Karpas-422 (cell line): ENCODE data around the gene LUC7L3. TPM values are rescaled to one million over a fixed set of nuclear protein-coding genes. Genes with fewer than 3 reads are reported as not detected.
A peak's percentile ranks its signal among the peaks of the same experiment; 100 is the strongest.

Experiments
- DNase-seq: peaks from one replicate; pipeline ENCODE4 v3.0.0-alpha.2; 2015
- H2AFZ ChIP-seq: fragments of 200-600 bp; sonication (generic); 2 replicates; pipeline ENCODE4 v1.6.1; 2014; ENCODE audit warnings: antibody characterized with exemption, low read length, mixed read lengths
- H3K27ac ChIP-seq: fragments of 200-600 bp; sonication (generic); 2 replicates; pipeline ENCODE4 v1.5.1; 2014; ENCODE audit warnings: mild to moderate bottlenecking, low read length, moderate library complexity
- H3K27me3 ChIP-seq: fragments of 200-600 bp; sonication (generic); 2 replicates; pipeline ENCODE4 v1.6.1; 2014; ENCODE audit warnings: low read length, mixed read lengths
- H3K36me3 ChIP-seq: fragments of 200-600 bp; sonication (generic); 2 replicates; pipeline ENCODE4 v1.6.1; 2014; ENCODE audit warnings: low read length, mixed read lengths; ENCODE audit not compliant: insufficient read depth
- H3K4me1 ChIP-seq: fragments of 200-600 bp; sonication (generic); 2 replicates; pipeline ENCODE4 v1.6.1; 2014; ENCODE audit warnings: mild to moderate bottlenecking, low read length, mixed read lengths
- H3K4me2 ChIP-seq: fragments of 200-600 bp; sonication (generic); 2 replicates; pipeline ENCODE4 v1.6.1; 2014; ENCODE audit warnings: low read length, low read depth, mild to moderate bottlenecking; ENCODE audit not compliant: poor library complexity, severe bottlenecking
- H3K4me3 ChIP-seq: fragments of 200-600 bp; sonication (generic); 2 replicates; pipeline ENCODE4 v1.5.1; 2014; ENCODE audit warnings: mild to moderate bottlenecking, antibody characterized with exemption, low read length, mixed read lengths
- H3K79me2 ChIP-seq: fragments of 200-600 bp; sonication (generic); 2 replicates; pipeline ENCODE4 v1.6.1; 2014; ENCODE audit warnings: mild to moderate bottlenecking, low read length, mixed read lengths
- H3K9ac ChIP-seq: fragments of 200-600 bp; sonication (generic); 2 replicates; pipeline ENCODE4 v1.6.0; 2014; ENCODE audit warnings: low read length
- H3K9me2 ChIP-seq: fragments of 200-600 bp; sonication (generic), shearing (Covaris generic); replicated peaks from 2 replicates; pipeline ENCODE4 v1.6.0; 2014; ENCODE audit warnings: mild to moderate bottlenecking, low read length, moderate library complexity; ENCODE audit not compliant: insufficient read depth
- H3K9me3 ChIP-seq: fragments of 300-700, 200-600 bp; sonication (generic); 2 replicates; pipeline ENCODE4 v1.6.1; 2014; ENCODE audit warnings: low read length, mixed read lengths
- H4K20me1 ChIP-seq: fragments of 200-600 bp; sonication (generic); 2 replicates; pipeline ENCODE4 v1.6.1; 2014; ENCODE audit warnings: mild to moderate bottlenecking, antibody characterized with exemption, low read length, low read depth; ENCODE audit not compliant: insufficient read depth
- total RNA-seq: library from RNA; depleted of rRNA; stranded (reverse); fragments of >200 nt; shearing (Covaris generic); gene quantifications from 2 replicates; pipeline ENCODE4 v1.2.3, GENCODE V29; 2014; ENCODE audit warnings: low replicate concordance; rRNA removed

LUC7L3 gene, protein sequence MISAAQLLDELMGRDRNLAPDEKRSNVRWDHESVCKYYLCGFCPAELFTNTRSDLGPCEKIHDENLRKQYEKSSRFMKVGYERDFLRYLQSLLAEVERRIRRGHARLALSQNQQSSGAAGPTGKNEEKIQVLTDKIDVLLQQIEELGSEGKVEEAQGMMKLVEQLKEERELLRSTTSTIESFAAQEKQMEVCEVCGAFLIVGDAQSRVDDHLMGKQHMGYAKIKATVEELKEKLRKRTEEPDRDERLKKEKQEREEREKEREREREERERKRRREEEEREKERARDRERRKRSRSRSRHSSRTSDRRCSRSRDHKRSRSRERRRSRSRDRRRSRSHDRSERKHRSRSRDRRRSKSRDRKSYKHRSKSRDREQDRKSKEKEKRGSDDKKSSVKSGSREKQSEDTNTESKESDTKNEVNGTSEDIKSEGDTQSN
- total RNA-seq = 102 and 142 TPM in 2 replicates

DNA sequence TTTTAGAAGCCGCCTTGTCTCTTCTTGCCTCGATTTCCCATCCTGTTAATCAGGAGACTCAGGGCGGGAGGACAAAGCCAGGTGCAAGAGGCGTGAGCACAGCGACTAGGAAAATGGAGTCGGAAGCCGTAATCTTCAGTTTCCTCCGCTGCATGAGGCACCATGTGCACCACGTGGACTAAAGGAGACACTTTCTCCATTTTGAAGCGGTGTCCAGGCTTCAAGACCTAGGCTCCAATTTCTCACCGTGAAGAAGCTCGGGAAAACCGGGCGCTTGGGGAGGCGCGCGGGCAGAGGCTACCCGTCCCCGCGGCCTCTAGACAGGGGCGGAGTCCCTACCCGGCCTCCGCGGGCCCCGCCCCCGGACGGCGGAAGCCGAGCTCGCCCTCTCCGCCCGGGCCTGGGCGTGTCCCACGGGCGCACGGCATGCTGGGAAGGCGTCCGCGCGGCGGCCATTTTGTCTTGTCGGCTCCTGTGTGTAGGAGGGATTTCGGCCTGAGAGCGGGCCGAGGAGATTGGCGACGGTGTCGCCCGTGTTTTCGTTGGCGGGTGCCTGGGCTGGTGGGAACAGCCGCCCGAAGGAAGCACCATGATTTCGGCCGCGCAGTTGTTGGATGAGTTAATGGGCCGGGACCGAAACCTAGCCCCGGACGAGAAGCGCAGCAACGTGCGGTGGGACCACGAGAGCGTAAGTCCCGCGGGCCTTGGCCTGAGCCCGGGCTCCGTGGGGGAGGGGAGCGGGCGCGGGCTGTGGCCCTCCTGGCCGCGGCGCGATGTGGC, at the start of gene LUC7L3:
LUC7L3 (plus strand) TSS at position 460 of the 780 bp plus-strand sequence; CDS start at position 590, 130 bp downstream.
- H3K9me3 ChIP-seq = no peaks in the 10 kb centered on the region
- H3K79me2 ChIP-seq = peaks cover 50% of the 10 kb centered on the region
- H3K27ac ChIP-seq = peak within 1 kb of the TSS; percentile 88
- no peaks in the 10 kb centered on the region for H3K27me3 ChIP-seq
- peaks cover 18% of the 10 kb centered on the region; the same call in 1 of the 2 replicates for H3K36me3 ChIP-seq
- peak; percentile 97 for DNase-seq
- H2AFZ ChIP-seq = peak within 1 kb of the TSS; percentile 95
- H4K20me1 ChIP-seq = peaks cover 46% of the 10 kb centered on the region
- H3K9ac ChIP-seq = peak within 1 kb of the TSS; percentile 98
- H3K4me1 ChIP-seq = peaks cover 27% of the 10 kb centered on the region
- peak within 1 kb of the TSS; percentile 91 for H3K4me2 ChIP-seq
- H3K4me3 ChIP-seq = peak within 1 kb of the TSS; percentile 84
- H3K9me2 ChIP-seq = no peaks in the 10 kb centered on the region

DNA sequence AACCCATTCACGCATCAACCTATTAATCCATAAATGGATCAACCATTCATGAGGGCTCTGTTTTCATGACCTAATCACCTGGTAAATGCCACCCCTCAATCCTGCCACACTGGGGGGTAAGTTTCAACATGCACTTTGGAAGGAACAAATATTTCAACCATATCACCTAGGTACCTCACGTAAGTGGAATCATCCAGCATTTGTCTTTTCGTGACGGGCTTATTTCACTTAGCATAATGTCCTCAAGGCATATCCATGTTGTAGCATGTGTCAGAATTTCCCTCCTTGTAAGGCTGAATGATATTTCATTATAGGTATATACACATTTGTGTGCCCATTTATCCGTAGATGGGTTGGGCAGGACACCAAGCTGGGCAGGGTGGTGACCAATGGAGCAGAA, 47.3 kb upstream of the LUC7L3 start:
- no peak overlapping the region for H3K4me2 ChIP-seq
- H3K9me2 ChIP-seq = no peaks in the 10 kb centered on the region
- H3K9me3 ChIP-seq = no peaks in the 10 kb centered on the region
- no peak overlapping the region for H3K4me3 ChIP-seq
- no peak overlapping the region for H3K27ac ChIP-seq
- DNase-seq = no peak
- no peaks in the 10 kb centered on the region for H3K79me2 ChIP-seq
- no peaks in the 10 kb centered on the region for H3K4me1 ChIP-seq
- H3K9ac ChIP-seq = no peak overlapping the region
- H3K36me3 ChIP-seq = no peaks in the 10 kb centered on the region
- no peaks in the 10 kb centered on the region for H3K27me3 ChIP-seq
- H2AFZ ChIP-seq = no peak overlapping the region
- H4K20me1 ChIP-seq = no peaks in the 10 kb centered on the region

DNA sequence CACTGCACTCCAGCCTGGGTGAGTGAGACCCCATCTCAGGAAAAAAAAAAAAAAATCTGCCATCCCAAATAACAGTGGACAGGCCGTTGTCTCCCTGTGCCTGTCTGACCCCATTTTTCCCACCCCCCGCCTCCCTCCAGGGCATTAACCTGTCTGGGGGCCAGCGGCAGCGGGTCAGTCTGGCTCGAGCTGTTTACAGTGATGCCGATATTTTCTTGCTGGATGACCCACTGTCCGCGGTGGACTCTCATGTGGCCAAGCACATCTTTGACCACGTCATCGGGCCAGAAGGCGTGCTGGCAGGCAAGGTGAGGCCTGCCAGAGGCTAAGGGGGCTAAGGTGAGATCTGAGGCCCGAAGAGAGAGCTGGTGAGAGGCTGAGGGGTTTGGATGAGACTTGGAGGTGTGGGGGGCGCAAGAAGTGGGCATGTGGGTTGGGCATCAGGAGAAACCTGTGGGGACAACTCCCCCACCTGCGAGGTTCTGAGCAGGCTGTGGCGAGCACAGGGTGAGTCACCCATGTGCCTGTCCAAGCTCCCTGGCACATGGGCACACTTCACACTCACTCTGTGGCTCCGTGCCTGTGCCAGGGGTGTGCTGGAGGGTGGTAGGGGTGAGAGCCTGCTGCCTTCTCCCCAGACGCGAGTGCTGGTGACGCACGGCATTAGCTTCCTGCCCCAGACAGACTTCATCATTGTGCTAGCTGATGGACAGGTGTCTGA, 46.4 kb upstream of the LUC7L3 start:
- Histone ChIP-seq H3K9ac (no peak overlapping the region), H3K4me2 (no peak overlapping the region), H3K4me1 (no peaks in the 10 kb centered on the region), H3K79me2 (no peaks in the 10 kb centered on the region), H3K9me2 (no peaks in the 10 kb centered on the region), H3K4me3 (no peak overlapping the region), H3K9me3 (no peaks in the 10 kb centered on the region), H4K20me1 (no peaks in the 10 kb centered on the region), H3K27me3 (no peaks in the 10 kb centered on the region), H2AFZ (no peak overlapping the region), H3K36me3 (no peaks in the 10 kb centered on the region), H3K27ac (no peak overlapping the region)
- no peak for DNase-seq

DNA sequence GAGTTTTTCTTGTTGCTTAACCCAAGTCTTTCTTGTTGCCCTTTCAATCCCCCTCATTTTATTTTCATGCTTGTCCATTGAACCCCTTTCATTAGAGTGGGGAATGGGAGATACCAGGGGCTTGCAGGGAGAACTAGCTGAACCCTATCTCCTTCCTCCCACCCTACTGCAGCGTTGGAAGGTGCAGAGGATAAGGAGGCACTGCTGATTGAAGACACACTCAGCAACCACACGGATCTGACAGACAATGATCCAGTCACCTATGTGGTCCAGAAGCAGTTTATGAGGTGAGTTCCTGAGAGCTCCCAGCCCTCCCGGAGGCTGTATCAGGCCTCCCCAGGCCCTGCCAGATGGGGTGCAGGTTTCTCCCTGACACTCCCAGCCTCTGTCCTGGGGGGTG, 44.2 kb upstream of the LUC7L3 start:
- no peaks in the 10 kb centered on the region for H3K9me2 ChIP-seq
- no peak overlapping the region for H3K4me3 ChIP-seq
- H2AFZ ChIP-seq = no peak overlapping the region
- no peaks in the 10 kb centered on the region for H3K79me2 ChIP-seq
- no peaks in the 10 kb centered on the region for H3K4me1 ChIP-seq
- no peak overlapping the region for H3K4me2 ChIP-seq
- H3K36me3 ChIP-seq = no peaks in the 10 kb centered on the region
- no peak overlapping the region for H3K27ac ChIP-seq
- no peaks in the 10 kb centered on the region for H3K27me3 ChIP-seq
- H3K9ac ChIP-seq = no peak overlapping the region
- DNase-seq = no peak
- no peaks in the 10 kb centered on the region for H4K20me1 ChIP-seq
- H3K9me3 ChIP-seq = no peaks in the 10 kb centered on the region

DNA sequence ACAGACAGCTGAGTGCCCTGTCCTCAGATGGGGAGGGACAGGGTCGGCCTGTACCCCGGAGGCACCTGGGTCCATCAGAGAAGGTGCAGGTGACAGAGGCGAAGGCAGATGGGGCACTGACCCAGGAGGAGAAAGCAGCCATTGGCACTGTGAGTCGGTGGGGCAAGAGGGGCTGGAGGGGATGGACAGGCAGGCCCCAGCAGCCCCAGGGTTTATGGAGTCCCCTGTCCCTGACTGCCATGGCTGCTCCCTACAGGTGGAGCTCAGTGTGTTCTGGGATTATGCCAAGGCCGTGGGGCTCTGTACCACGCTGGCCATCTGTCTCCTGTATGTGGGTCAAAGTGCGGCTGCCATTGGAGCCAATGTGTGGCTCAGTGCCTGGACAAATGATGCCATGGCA, 43.8 kb upstream of the LUC7L3 start:
- H3K4me1 ChIP-seq = no peaks in the 10 kb centered on the region
- no peaks in the 10 kb centered on the region for H3K79me2 ChIP-seq
- H3K9me3 ChIP-seq = no peaks in the 10 kb centered on the region
- no peak for DNase-seq
- no peak overlapping the region for H2AFZ ChIP-seq
- no peak overlapping the region for H3K4me3 ChIP-seq
- no peak overlapping the region for H3K27ac ChIP-seq
- no peaks in the 10 kb centered on the region for H3K27me3 ChIP-seq
- H4K20me1 ChIP-seq = no peaks in the 10 kb centered on the region
- H3K9me2 ChIP-seq = no peaks in the 10 kb centered on the region
- no peaks in the 10 kb centered on the region for H3K36me3 ChIP-seq
- H3K9ac ChIP-seq = no peak overlapping the region
- H3K4me2 ChIP-seq = no peak overlapping the region

DNA sequence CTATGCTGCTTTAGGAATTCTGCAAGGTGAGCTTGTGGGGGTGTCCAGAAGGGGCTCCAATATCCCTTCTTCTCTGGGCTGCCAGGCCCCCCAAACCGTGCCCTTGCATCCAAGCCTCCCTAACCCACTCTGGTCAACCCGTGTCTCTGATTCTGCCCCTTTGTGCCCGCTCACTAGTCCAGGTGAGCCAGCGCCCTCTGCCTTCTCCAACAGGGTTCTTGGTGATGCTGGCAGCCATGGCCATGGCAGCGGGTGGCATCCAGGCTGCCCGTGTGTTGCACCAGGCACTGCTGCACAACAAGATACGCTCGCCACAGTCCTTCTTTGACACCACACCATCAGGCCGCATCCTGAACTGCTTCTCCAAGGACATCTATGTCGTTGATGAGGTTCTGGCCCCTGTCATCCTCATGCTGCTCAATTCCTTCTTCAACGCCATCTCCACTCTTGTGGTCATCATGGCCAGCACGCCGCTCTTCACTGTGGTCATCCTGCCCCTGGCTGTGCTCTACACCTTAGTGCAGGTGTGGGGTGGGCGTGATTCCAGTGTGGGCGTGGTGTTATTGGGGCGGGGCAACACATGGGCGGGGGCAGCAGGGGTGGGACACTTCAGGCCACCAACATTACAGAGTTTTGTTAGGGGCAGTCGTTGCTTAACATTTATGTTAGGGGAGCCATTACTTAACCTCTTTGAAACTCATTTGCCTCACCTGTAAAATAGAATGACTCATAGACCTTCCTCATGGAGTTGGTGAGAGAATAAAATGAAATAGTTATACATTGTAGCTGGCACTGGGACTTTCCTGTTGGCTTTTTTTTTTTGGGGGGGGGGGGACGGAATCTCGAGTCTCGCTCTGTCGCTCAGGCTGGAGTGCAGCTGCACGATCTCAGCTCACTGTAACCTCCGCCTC, 43.1 kb upstream of the LUC7L3 start:
- Histone ChIP-seq H4K20me1 (no peaks in the 10 kb centered on the region), H3K27me3 (no peaks in the 10 kb centered on the region), H3K9me3 (no peaks in the 10 kb centered on the region), H3K4me1 (no peaks in the 10 kb centered on the region), H3K27ac (no peak overlapping the region), H3K4me2 (no peak overlapping the region), H3K9ac (no peak overlapping the region), H3K79me2 (no peaks in the 10 kb centered on the region), H2AFZ (no peak overlapping the region), H3K36me3 (no peaks in the 10 kb centered on the region), H3K4me3 (no peak overlapping the region), H3K9me2 (no peaks in the 10 kb centered on the region)
- DNase-seq = no peak

DNA sequence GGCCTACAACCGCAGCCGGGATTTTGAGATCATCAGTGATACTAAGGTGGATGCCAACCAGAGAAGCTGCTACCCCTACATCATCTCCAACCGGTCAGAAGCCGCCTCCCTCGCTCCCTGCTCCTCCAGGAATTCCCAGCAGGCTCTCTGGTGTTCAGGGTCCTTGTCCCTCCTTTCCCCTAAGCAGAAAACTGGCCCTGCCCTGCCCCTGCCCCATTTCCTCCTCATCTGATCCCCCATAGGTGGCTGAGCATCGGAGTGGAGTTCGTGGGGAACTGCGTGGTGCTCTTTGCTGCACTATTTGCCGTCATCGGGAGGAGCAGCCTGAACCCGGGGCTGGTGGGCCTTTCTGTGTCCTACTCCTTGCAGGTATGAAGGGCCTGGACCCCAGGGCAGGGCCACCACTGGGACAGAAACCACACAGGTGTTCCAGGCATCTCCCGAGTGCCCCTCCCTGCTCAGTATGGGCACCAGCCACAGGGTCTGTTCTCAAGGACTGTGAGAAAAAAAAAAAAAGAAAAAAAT, 41.5 kb upstream of the LUC7L3 start:
- no peaks in the 10 kb centered on the region for H3K4me1 ChIP-seq
- no peaks in the 10 kb centered on the region for H3K79me2 ChIP-seq
- H3K9ac ChIP-seq = no peak overlapping the region
- H3K9me2 ChIP-seq = no peaks in the 10 kb centered on the region
- no peaks in the 10 kb centered on the region for H3K9me3 ChIP-seq
- no peaks in the 10 kb centered on the region for H3K27me3 ChIP-seq
- H3K4me2 ChIP-seq = no peak overlapping the region
- no peak overlapping the region for H3K4me3 ChIP-seq
- no peaks in the 10 kb centered on the region for H4K20me1 ChIP-seq
- no peaks in the 10 kb centered on the region for H3K36me3 ChIP-seq
- H2AFZ ChIP-seq = no peak overlapping the region
- no peak for DNase-seq
- no peak overlapping the region for H3K27ac ChIP-seq
